B cell (primary cell): ENCODE data around the gene TRAF5. TPM values are rescaled to one million over a fixed set of nuclear protein-coding genes. Genes with fewer than 3 reads are reported as not detected.

Experiments used
- ATAC-seq: fragments of 200-7000 bp; cut with Tn5 transposase; one replicate; pipeline ENCODE4 v1.10.0; 2021; ENCODE audit warnings: low read depth, mild to moderate bottlenecking, moderate number of reproducible peaks, moderate library complexity
- CTCF ChIA-PET: fragments of 350-600 bp; sonication (Branson Sonifier 250); formaldehyde crosslinking; loops from one replicate; lab custom pipeline; 2021; ENCODE audit warnings: antibody characterized with exemption, inconsistent platforms; lab: Charles Lee
- POLR2A ChIA-PET: fragments of 350-600 bp; sonication (Branson Sonifier 250); formaldehyde crosslinking; loops from one replicate; lab custom pipeline; 2021; ENCODE audit warnings: antibody characterized with exemption; lab: Charles Lee
- DNase-seq: peaks from one replicate; pipeline ENCODE4 v3.0.0; 2013
- H2AFZ ChIP-seq: 2 replicates; pipeline ENCODE4 v1.6.1; 2012; ENCODE audit warnings: mild to moderate bottlenecking, low read depth, low read length; ENCODE audit not compliant: insufficient read depth, poor library complexity, severe bottlenecking
- H3K27ac ChIP-seq, 2 donors: 1 replicate in 1 of 2; 2 replicates in 1 of 2; pipeline ENCODE4 v1.5.1; 2012 to 2013; ENCODE audit warnings: low read length in 2 of 2, mild to moderate bottlenecking in 2 of 2, moderate library complexity in 1 of 2
- H3K27me3 ChIP-seq, 4 experiments: fragments of 200-600 bp in 1 of 4; sonication (generic) in 1 of 4; replicated peaks in 1 of 4; 1 replicate in 2 of 4; 2 replicates in 2 of 4; pipeline versions ENCODE4 v1.6.1 to v1.7.0; 2013 to 2016; ENCODE audit warnings: low read length in 3 of 4, mild to moderate bottlenecking in 2 of 4, mixed read lengths in 1 of 4, moderate library complexity in 1 of 4; ENCODE audit not compliant: insufficient read depth in 4 of 4, control insufficient read depth in 3 of 4; ENCODE audit errors: control extremely low read depth in 1 of 4
- H3K36me3 ChIP-seq, 2 experiments: replicated peaks in 1 of 2; 1 replicate in 1 of 2; 2 replicates in 1 of 2; pipeline versions ENCODE4 v1.6.1 to v1.7.1; 2013; ENCODE audit warnings: low read length in 1 of 2; ENCODE audit not compliant: insufficient read depth in 2 of 2, control insufficient read depth in 1 of 2; ENCODE audit errors: control extremely low read depth in 1 of 2, extremely low read depth in 1 of 2
- H3K4me1 ChIP-seq, 2 donors: fragments of 200-600 bp in 1 of 2; sonication (generic) in 1 of 2; 1 replicate in 1 of 2; 2 replicates in 1 of 2; pipeline versions ENCODE4 v1.5.1 to v1.6.1; 2013 to 2017; ENCODE audit warnings: low read length in 2 of 2; ENCODE audit not compliant: control insufficient read depth in 2 of 2, insufficient read depth in 2 of 2
- H3K4me2 ChIP-seq: replicated peaks from 2 replicates; pipeline ENCODE3; 2012; ENCODE audit warnings: mild to moderate bottlenecking, low read depth, low read length; ENCODE audit not compliant: poor library complexity, severe bottlenecking
- H3K4me3 ChIP-seq, 5 experiments: fragments of 200-600 bp in 1 of 5; sonication (generic) in 1 of 5; 1 replicate in 3 of 5; 2 replicates in 2 of 5; pipeline versions ENCODE4 v1.5.1 to v1.7.0; 2011 to 2016; ENCODE audit warnings: low read length in 4 of 5, mild to moderate bottlenecking in 4 of 5, low read depth in 2 of 5, control low read depth in 1 of 5, moderate library complexity in 1 of 5; ENCODE audit not compliant: insufficient read depth in 1 of 5; ENCODE audit errors: control extremely low read depth in 1 of 5, extremely low read depth in 1 of 5
- H3K79me2 ChIP-seq: fragments of 200-600 bp; sonication (generic); one replicate; pipeline ENCODE4 v1.6.0; 2016; ENCODE audit warnings: low read length; ENCODE audit not compliant: control insufficient read depth, insufficient read depth
- H3K9ac ChIP-seq: fragments of 200-600 bp; sonication (generic); 2 replicates; pipeline ENCODE4 v1.6.1; 2017; ENCODE audit warnings: mild to moderate bottlenecking, low read length, moderate library complexity
- H3K9me3 ChIP-seq, 3 donors: one replicate each; pipeline versions ENCODE4 v1.6.1 to v1.7.1; 2013; ENCODE audit warnings: low read length in 2 of 3; ENCODE audit not compliant: control insufficient read depth in 2 of 3, insufficient read depth in 1 of 3; ENCODE audit errors: control extremely low read depth in 1 of 3
- H4K20me1 ChIP-seq: 2 replicates; pipeline ENCODE4 v1.6.0; 2012; ENCODE audit warnings: mild to moderate bottlenecking, low read length; ENCODE audit not compliant: insufficient read depth, control insufficient read depth, poor library complexity, severe bottlenecking
- H3K27ac Mint-ChIP-seq: one replicate; pipeline ENCODE4 v1.8.0; 2021; ENCODE audit warnings: mixed read lengths
- H3K27me3 Mint-ChIP-seq: one replicate; pipeline ENCODE4 v1.8.0; 2021; ENCODE audit warnings: mixed read lengths
- H3K4me1 Mint-ChIP-seq: one replicate; pipeline ENCODE4 v1.8.0; 2021; ENCODE audit warnings: mixed read lengths
- H3K4me3 Mint-ChIP-seq: one replicate; pipeline ENCODE4 v1.8.0; 2021; ENCODE audit warnings: mixed read lengths
- H3K9me3 Mint-ChIP-seq: one replicate; pipeline ENCODE4 v1.8.0; 2022; ENCODE audit warnings: mixed read lengths; ENCODE audit not compliant: insufficient read depth
- EZH2 ChIP-seq: IDR thresholded peaks from 2 replicates; pipeline ENCODE4 v1.6.1; 2012; ENCODE audit warnings: borderline replicate concordance, low read depth, mild to moderate bottlenecking, moderate library complexity, low read length; ENCODE audit not compliant: insufficient read depth, poor library complexity, severe bottlenecking
- WGBS: methylation state at CpG from one replicate; pipeline ENCODE4 v1.1.5; 2013; ENCODE audit warnings: missing lambda C conversion rate; ENCODE audit not compliant: insufficient coverage; 5-methylcytosine and 5-hydroxymethylcytosine counted together
- intact Hi-C: fragments of 100-400 bp; cut with micrococcal nuclease; formaldehyde crosslinking; loops from one replicate; pipeline ENCODE4 v1.10.0; 2022
- polyA plus RNA-seq: library from polyadenylated mRNA; depleted of rRNA; stranded (reverse); fragments of >200 nt; gene quantifications from 2 replicates; pipeline ENCODE4 v1.2.3, GENCODE V29; 2012
- total RNA-seq, 2 donors: library from RNA; stranded (reverse); fragments of 120-200 nt in 1 of 2; gene quantifications; 1 replicate in 1 of 2; 2 replicates in 1 of 2; pipeline versions ENCODE4 v1.2.3 to v1.2.4, GENCODE V29; 2013 to 2022
- TF ChIP-seq, protein P1 (sequence below): fragments of 200-600 bp; IDR thresholded peaks from one replicate; pipeline ENCODE4 v1.8.0; 2022; ENCODE audit warnings: antibody characterized with exemption, mild to moderate bottlenecking

Gene TRAF5
- total and polyA plus RNA-seq, 2 donors (not counting 1 experiment from before 2014, with no cell fraction given) = 129 to 143 TPM

GRCh38 chr1:211358685-211359084 lies 32.1 kb downstream of the TRAF5 start:
- H3K4me3 Mint-ChIP-seq = no peak overlapping the region
- ChIA-PET CTCF (interaction anchor here (0.7 to 6.0 kb wide), 3 partner anchors 26 to 43 kb away, joined by 3 to 88 read pairs (median 4); no protein-coding TSS in a partner anchor), POLR2A (interaction anchor here (0.7 kb wide), 1 partner anchor 35 kb away, joined by 3 read pairs; no protein-coding TSS in a partner anchor)
- ATAC-seq (no peak), DNase-seq (no peak)
- H3K9me3 ChIP-seq = no peaks in the 10 kb centered on the region
- no peaks in the 10 kb centered on the region for H3K9me3 Mint-ChIP-seq
- H3K4me1 Mint-ChIP-seq = peaks cover 18% of the 10 kb centered on the region
- TF ChIP-seq, protein P1, sequence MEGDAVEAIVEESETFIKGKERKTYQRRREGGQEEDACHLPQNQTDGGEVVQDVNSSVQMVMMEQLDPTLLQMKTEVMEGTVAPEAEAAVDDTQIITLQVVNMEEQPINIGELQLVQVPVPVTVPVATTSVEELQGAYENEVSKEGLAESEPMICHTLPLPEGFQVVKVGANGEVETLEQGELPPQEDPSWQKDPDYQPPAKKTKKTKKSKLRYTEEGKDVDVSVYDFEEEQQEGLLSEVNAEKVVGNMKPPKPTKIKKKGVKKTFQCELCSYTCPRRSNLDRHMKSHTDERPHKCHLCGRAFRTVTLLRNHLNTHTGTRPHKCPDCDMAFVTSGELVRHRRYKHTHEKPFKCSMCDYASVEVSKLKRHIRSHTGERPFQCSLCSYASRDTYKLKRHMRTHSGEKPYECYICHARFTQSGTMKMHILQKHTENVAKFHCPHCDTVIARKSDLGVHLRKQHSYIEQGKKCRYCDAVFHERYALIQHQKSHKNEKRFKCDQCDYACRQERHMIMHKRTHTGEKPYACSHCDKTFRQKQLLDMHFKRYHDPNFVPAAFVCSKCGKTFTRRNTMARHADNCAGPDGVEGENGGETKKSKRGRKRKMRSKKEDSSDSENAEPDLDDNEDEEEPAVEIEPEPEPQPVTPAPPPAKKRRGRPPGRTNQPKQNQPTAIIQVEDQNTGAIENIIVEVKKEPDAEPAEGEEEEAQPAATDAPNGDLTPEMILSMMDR = no peak
- no peak for TF ChIP-seq EZH2
- intact Hi-C loops = no loop called here
- H3K27ac ChIP-seq = no peak overlapping the region
- H4K20me1 ChIP-seq = peaks cover 47% of the 10 kb centered on the region
- H3K79me2 ChIP-seq = peaks cover 30% of the 10 kb centered on the region
- no peak overlapping the region for H3K27ac Mint-ChIP-seq
- no peaks in the 10 kb centered on the region for H3K27me3 Mint-ChIP-seq
- H3K9ac ChIP-seq = no peak overlapping the region
- peaks cover 8 to 9% of the 10 kb centered on the region in 2 donors for H3K4me1 ChIP-seq
- peaks cover 13 to 79% of the 10 kb centered on the region in 2 experiments for H3K36me3 ChIP-seq
- H3K27me3 ChIP-seq = no peaks in the 10 kb centered on the region
- H2AFZ ChIP-seq = no peak overlapping the region
- WGBS = 100% methylated on average over 1 of the region's 1 CpG
- no peak overlapping the region for H3K4me3 ChIP-seq
- H3K4me2 ChIP-seq = no peak overlapping the region

DNA sequence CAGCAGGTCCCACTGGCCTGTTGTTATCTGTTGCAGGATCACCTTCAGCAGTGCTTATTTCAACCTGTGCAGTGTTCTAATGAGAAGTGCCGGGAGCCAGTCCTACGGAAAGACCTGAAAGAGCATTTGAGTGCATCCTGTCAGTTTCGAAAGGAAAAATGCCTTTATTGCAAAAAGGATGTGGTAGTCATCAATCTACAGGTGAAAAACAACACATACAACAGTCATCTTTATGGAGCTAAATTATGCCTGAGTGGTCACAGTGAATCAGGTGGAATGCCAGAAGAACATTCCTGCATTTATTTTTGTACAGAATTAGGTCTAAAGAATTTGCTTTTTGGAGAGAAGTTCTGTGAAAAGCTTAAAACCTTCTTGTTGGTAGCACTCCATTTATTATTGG lies 33.2 kb downstream of the TRAF5 start:
- no peaks in the 10 kb centered on the region for H3K4me1 ChIP-seq
- TF ChIP-seq EZH2 = no peak
- TF ChIP-seq, protein P1 = no peak
- intact Hi-C loops = no loop called here
- Mint-ChIP-seq H3K27me3 (no peaks in the 10 kb centered on the region), H3K4me3 (no peak overlapping the region), H3K9me3 (no peaks in the 10 kb centered on the region), H3K4me1 (peaks cover 10% of the 10 kb centered on the region), H3K27ac (peak overlapping the region; percentile 51)
- no CpG with 5 or more reads among the region's 3 CpGs for WGBS
- peaks cover 11 to 78% of the 10 kb centered on the region in 2 experiments for H3K36me3 ChIP-seq
- H3K27ac ChIP-seq = peak overlapping the region in 1 of 2 donors; percentile 23
- POLR2A ChIA-PET = no interaction called here
- H3K79me2 ChIP-seq = peaks cover 21% of the 10 kb centered on the region
- H4K20me1 ChIP-seq = peaks cover 36% of the 10 kb centered on the region
- no peak overlapping the region for H3K4me3 ChIP-seq
- no peak overlapping the region for H3K9ac ChIP-seq
- no peaks in the 10 kb centered on the region for H3K9me3 ChIP-seq
- DNase-seq (no peak), ATAC-seq (no peak)
- no peak overlapping the region for H2AFZ ChIP-seq
- no peaks in the 10 kb centered on the region for H3K27me3 ChIP-seq
- CTCF ChIA-PET = interaction anchor here (1.0 to 2.3 kb wide), 3 partner anchors 16 to 37 kb away, joined by 3 to 11 read pairs (median 3); no protein-coding TSS in a partner anchor
- no peak overlapping the region for H3K4me2 ChIP-seq
